Endothelial cell of umbilical vein (primary cell): ENCODE data around the gene BCL3. TPM values are rescaled to one million over a fixed set of nuclear protein-coding genes. Genes with fewer than 3 reads are reported as not detected.

ENCODE experiments used
- Bru-seq: library from RNA; stranded (reverse); fragments of 400-500 nt; gene quantifications from one replicate; lab custom pipeline; 2021; lab: Mats Ljungman, UMichigan
- BruChase-seq, 2 experiments: library from RNA; stranded (reverse); fragments of 400-500 nt; gene quantifications; one replicate each; lab custom pipeline; 2021; lab: Mats Ljungman, UMichigan
- BruUV-seq: library from RNA; stranded (reverse); fragments of 400-500 nt; replicated peaks from 2 replicates; lab custom pipeline; 2021; lab: Mats Ljungman, UMichigan
- CTCF ChIA-PET: fragments of 300-600, 350-600 bp; sonication (Branson Sonifier 250); formaldehyde crosslinking; loops from one replicate; lab custom pipeline; 2021; ENCODE audit warnings: antibody characterized with exemption, inconsistent platforms; lab: Charles Lee
- POLR2A ChIA-PET: fragments of 300-600, 350-600 bp; sonication (Branson Sonifier 250); formaldehyde crosslinking; loops from one replicate; lab custom pipeline; 2021; ENCODE audit warnings: antibody characterized with exemption, inconsistent platforms; lab: Charles Lee
- DNase-seq: peaks from one replicate; pipeline ENCODE4 v3.0.0-alpha.2; 2011; ENCODE audit warnings: low read depth, low spot score
- FAIRE-seq: peaks from 2 replicates; lab custom pipeline; 2011; peaks lifted over from hg19 to GRCh38; lab: Jason Lieb, UNC
- H2AFZ ChIP-seq: 2 replicates; pipeline ENCODE4 v1.6.0; 2012; ENCODE audit warnings: low read depth, low read length, control low read depth, inconsistent platforms
- H3K27ac ChIP-seq: 2 replicates; pipeline ENCODE4 v1.5.1; 2011; ENCODE audit warnings: low read depth, mild to moderate bottlenecking, control low read depth, low read length, moderate library complexity; ENCODE audit not compliant: insufficient read depth
- H3K27me3 ChIP-seq, 2 experiments: 2 replicates each; pipeline versions ENCODE4 v1.6.0 to v1.6.1; 2011; ENCODE audit warnings: low read length in 2 of 2, mixed read lengths in 1 of 2; ENCODE audit not compliant: control insufficient read depth in 2 of 2, insufficient read depth in 2 of 2
- H3K36me3 ChIP-seq, 2 experiments: 2 replicates in 1 of 2; 3 replicates in 1 of 2; pipeline ENCODE4 v1.5.1; 2011; ENCODE audit warnings: low read length in 2 of 2, mild to moderate bottlenecking in 1 of 2, moderate library complexity in 1 of 2; ENCODE audit not compliant: control insufficient read depth in 2 of 2, insufficient read depth in 2 of 2; ENCODE audit errors: extremely low read depth in 1 of 2
- H3K4me1 ChIP-seq: 3 replicates; pipeline ENCODE4 v1.5.1; 2011; ENCODE audit warnings: mild to moderate bottlenecking, low read length; ENCODE audit not compliant: control insufficient read depth, insufficient read depth; ENCODE audit errors: extremely low read depth
- H3K4me2 ChIP-seq: 2 replicates; pipeline ENCODE4 v1.6.1; 2011; ENCODE audit warnings: low read length, control low read depth, mixed read lengths; ENCODE audit not compliant: insufficient read depth
- H3K4me3 ChIP-seq, 3 experiments: fragments of 200-600 bp in 1 of 3; sonication (generic), shearing (Covaris generic) in 1 of 3; replicated peaks in 1 of 3; 2 replicates each; pipeline ENCODE4 v1.5.1; 2011 to 2016; ENCODE audit warnings: control low read depth in 3 of 3, low read length in 3 of 3, mild to moderate bottlenecking in 2 of 3, inconsistent platforms in 1 of 3, low read depth in 1 of 3, moderate library complexity in 1 of 3; ENCODE audit not compliant: insufficient read depth in 1 of 3
- H3K79me2 ChIP-seq: 2 replicates; pipeline ENCODE4 v1.6.0; 2012; ENCODE audit warnings: low read length, inconsistent platforms; ENCODE audit not compliant: control insufficient read depth, insufficient read depth
- H3K9ac ChIP-seq: replicated peaks from 2 replicates; pipeline ENCODE3; 2011; ENCODE audit warnings: low read length, control low read depth; ENCODE audit not compliant: insufficient read depth; ENCODE audit errors: extremely low read depth
- H3K9me1 ChIP-seq: replicated peaks from 3 replicates; pipeline ENCODE4 v1.6.0; 2011; ENCODE audit warnings: mild to moderate bottlenecking, low read length; ENCODE audit not compliant: control insufficient read depth, insufficient read depth; ENCODE audit errors: extremely low read depth
- H3K9me3 ChIP-seq: replicated peaks from 2 replicates; pipeline ENCODE4 v1.5.1; 2012; ENCODE audit warnings: low read length, inconsistent platforms; ENCODE audit not compliant: control insufficient read depth, insufficient read depth
- H4K20me1 ChIP-seq: replicated peaks from 2 replicates; pipeline ENCODE3; 2011; ENCODE audit warnings: mild to moderate bottlenecking, low read length; ENCODE audit not compliant: control insufficient read depth, insufficient read depth; ENCODE audit errors: extremely low read depth
- CTCF ChIP-seq, 2 donors: IDR thresholded peaks; 1 replicate in 1 of 2; 2 replicates in 1 of 2; pipeline ENCODE4 v1.5.1; 2011; ENCODE audit warnings: low read length in 2 of 2, mild to moderate bottlenecking in 2 of 2, moderate library complexity in 2 of 2, control low read depth in 1 of 2, inconsistent platforms in 1 of 2, low read depth in 1 of 2; ENCODE audit not compliant: insufficient read depth in 1 of 2; ENCODE audit errors: extremely low read depth in 1 of 2
- EZH2 ChIP-seq: IDR thresholded peaks from 2 replicates; pipeline ENCODE4 v1.6.1; 2012; ENCODE audit warnings: borderline replicate concordance, low read depth, mild to moderate bottlenecking, moderate library complexity, low read length, inconsistent platforms; ENCODE audit not compliant: severe bottlenecking
- FOS ChIP-seq: IDR thresholded peaks from 2 replicates; pipeline ENCODE4 v1.6.1; 2011; ENCODE audit warnings: mild to moderate bottlenecking, low read length, moderate library complexity, borderline replicate concordance; ENCODE audit not compliant: insufficient read depth
- GATA2 ChIP-seq: IDR thresholded peaks from 2 replicates; pipeline ENCODE4 v1.7.0; 2011; ENCODE audit warnings: low read depth, mild to moderate bottlenecking, moderate library complexity, mixed read lengths, low read length; ENCODE audit not compliant: insufficient read length, insufficient read depth
- JUN ChIP-seq: IDR thresholded peaks from 2 replicates; pipeline ENCODE4 v1.6.1; 2011; ENCODE audit warnings: borderline replicate concordance, low read depth; ENCODE audit not compliant: insufficient read length, insufficient read depth
- MAX ChIP-seq: IDR thresholded peaks from 2 replicates; pipeline ENCODE4 v1.6.1; 2011; ENCODE audit not compliant: insufficient read depth, insufficient read length
- MYC ChIP-seq: IDR thresholded peaks from one replicate; pipeline ENCODE4 v1.6.1; 2011; ENCODE audit warnings: mild to moderate bottlenecking, low read depth, low read length
- POLR2A ChIP-seq: IDR thresholded peaks from 2 replicates; pipeline ENCODE4 v1.6.1; 2012; ENCODE audit warnings: low read depth, mild to moderate bottlenecking, control low read depth, low read length
- POLR2AphosphoS5 ChIP-seq: IDR thresholded peaks from 2 replicates; pipeline ENCODE4 v1.6.1; 2012; ENCODE audit warnings: low read depth, mild to moderate bottlenecking, control low read depth, low read length, moderate library complexity; ENCODE audit not compliant: insufficient read depth
- dilution Hi-C: fragments of 300-500 bp; cut with MboI; formaldehyde crosslinking; loops from one replicate; pipeline ENCODE4 v1.15.0; 2019; ENCODE audit warnings: low sequenced_read_pairs; ENCODE audit not compliant: extremely low pct_ligation_motif_present
- intact Hi-C: fragments of 100-400 bp; cut with micrococcal nuclease; formaldehyde crosslinking; loops from one replicate; pipeline ENCODE4 v1.10.0; 2022
- long read RNA-seq: library from polyadenylated mRNA; stranded (forward); transcript quantifications from one replicate; pipeline ENCODE4 v2.0.0, GENCODE V29; 2021
- polyA minus RNA-seq, 3 experiments: library from RNA; depleted of rRNA, polyadenylated mRNA; stranded (reverse); fragments of >200 nt; gene quantifications; 1 replicate in 1 of 3; 2 replicates in 2 of 3; pipeline ENCODE4 v1.2.3, GENCODE V29; 2011
- polyA plus RNA-seq, 4 experiments: library from polyadenylated mRNA; depleted of rRNA in 3 of 4; stranded (reverse) in 3 of 4; unstranded in 1 of 4; fragments of >200 nt; gene quantifications; 2 replicates each; pipeline versions ENCODE4 v1.2.1 to v1.2.3, GENCODE V29; 2011 to 2012; ENCODE audit warnings: missing spikeins in 1 of 4
- total RNA-seq: library from RNA; stranded (reverse); gene quantifications from 2 replicates; pipeline ENCODE4 v1.2.3, GENCODE V29; 2021

BCL3 gene
- total RNA-seq (24.0 and 26.9 TPM in 2 replicates), polyA plus RNA-seq (11.0 and 15.3 TPM in 2 replicates), polyA minus RNA-seq (4.7 and 10.4 TPM in 2 replicates), Bru-seq, nascent RNA (percentile 57 among the genes with signal in this experiment), BruChase-seq, experiment 1, labeled RNA remaining after a 6-hour chase (percentile 64 among the genes with signal in this experiment), BruChase-seq, experiment 2, labeled RNA remaining after a 2-hour chase (percentile 57 among the genes with signal in this experiment)
- 7.2 and 9.0 TPM in 2 replicates for polyA plus RNA-seq (2011; cell fraction: cytosol; rRNA removed)
- polyA plus RNA-seq (2011; cell fraction: nucleus; rRNA removed): 9.7 and 11.6 TPM in 2 replicates
- 10.4 and 17.2 TPM in 2 replicates for polyA plus RNA-seq (2012)
- 17.0 TPM for polyA minus RNA-seq (2011; cell fraction: cytosol; rRNA and poly(A)+ RNA removed)
- 5.7 and 7.2 TPM in 2 replicates for polyA minus RNA-seq (2011; cell fraction: nucleus; rRNA and poly(A)+ RNA removed)
- long read RNA-seq, transcript BCL3-201 (9 exons, 2,038 nt): major isoform, 24 of 43 reads
- long read RNA-seq, partial matches to known transcripts: 3 of 43 reads
- long read RNA-seq, other reads (novel, unspliced or antisense): 9 of 43 reads

- Histone ChIP-seq H3K27ac (peak within 1 kb of the TSS; percentile 84), H3K36me3 (peaks cover 0 to 4% of the 10 kb centered on the region in 2 experiments), H4K20me1 (no peaks in the 10 kb centered on the region), H2AFZ (peak within 1 kb of the TSS; percentile 34), H3K27me3 (no peaks in the 10 kb centered on the region), H3K4me3 (peak within 1 kb of the TSS; percentile 63 to 71 (median 66)), H3K79me2 (peaks cover 23% of the 10 kb centered on the region), H3K9me1 (no peaks in the 10 kb centered on the region), H3K4me2 (peak within 1 kb of the TSS; percentile 92), H3K4me1 (peaks cover 31% of the 10 kb centered on the region), H3K9ac (peak within 1 kb of the TSS; percentile 87), H3K9me3 (no peaks in the 10 kb centered on the region)
- intact Hi-C loops (loop anchor here (2.0 kb wide), 1 partner anchor 24 kb away; no protein-coding TSS in a partner anchor), dilution Hi-C loops (no loop called here)
- TF ChIP-seq FOS (no peak), POLR2A (peak; percentile 72)
- TSS peak; percentile 10 for BruUV-seq
- CTCF ChIA-PET: interaction anchor here (0.6 to 3.2 kb wide), 6 partner anchors 9 to 59 kb away, joined by 3 to 22 read pairs (median 8); no protein-coding TSS in a partner anchor
- FAIRE-seq: no peak
- peak; percentile 40 for DNase-seq
- POLR2A ChIA-PET: no interaction called here
These were observed at the start of gene BCL3 for GRCh38 chr19:44748426-44749254. Gene BCL3, plus strand, starts transcription at chr19:44748708. Its CDS starts 83 bp downstream, at chr19:44748791.

GRCh38 chr19:44700547-44700946 is 48.0 kb upstream of the BCL3 start:
- intact Hi-C loops (no loop called here), dilution Hi-C loops (no loop called here)
- no peak overlapping the region for H3K9ac ChIP-seq
- ChIA-PET POLR2A (no interaction called here), CTCF (interaction anchor here (1.5 kb wide), 1 partner anchor 130 kb away, joined by 4 read pairs; no protein-coding TSS in a partner anchor)
- H3K4me2 ChIP-seq: no peak overlapping the region
- no peaks in the 10 kb centered on the region for H3K27me3 ChIP-seq
- H3K36me3 ChIP-seq: no peaks in the 10 kb centered on the region
- no peaks in the 10 kb centered on the region for H3K79me2 ChIP-seq
- peaks cover under 1% of the 10 kb centered on the region for H3K4me1 ChIP-seq
- H2AFZ ChIP-seq: no peak overlapping the region
- H4K20me1 ChIP-seq: no peaks in the 10 kb centered on the region
- H3K4me3 ChIP-seq: no peak overlapping the region
- no peak overlapping the region for H3K27ac ChIP-seq
- BruUV-seq: no TSS peak
- no peak for DNase-seq
- no peaks in the 10 kb centered on the region for H3K9me1 ChIP-seq
- TF ChIP-seq FOS: no peak
- TF ChIP-seq CTCF (IDR thresholded peaks at IDR 0.05; ENCODE audit: extremely low read depth in 1 of 2, insufficient read depth in 1 of 2, low read depth in 1 of 2, low read length in 2 of 2): no peak
- no peak for TF ChIP-seq POLR2A
- no peak for TF ChIP-seq MAX
- no peak for TF ChIP-seq MYC
- TF ChIP-seq JUN: no peak
- no peak for TF ChIP-seq EZH2
- TF ChIP-seq GATA2: no peak
- no peak for TF ChIP-seq POLR2AphosphoS5
- H3K9me3 ChIP-seq: no peaks in the 10 kb centered on the region
- no peak for FAIRE-seq
